ENCODE results near the gene MRFAP1.

DNA sequence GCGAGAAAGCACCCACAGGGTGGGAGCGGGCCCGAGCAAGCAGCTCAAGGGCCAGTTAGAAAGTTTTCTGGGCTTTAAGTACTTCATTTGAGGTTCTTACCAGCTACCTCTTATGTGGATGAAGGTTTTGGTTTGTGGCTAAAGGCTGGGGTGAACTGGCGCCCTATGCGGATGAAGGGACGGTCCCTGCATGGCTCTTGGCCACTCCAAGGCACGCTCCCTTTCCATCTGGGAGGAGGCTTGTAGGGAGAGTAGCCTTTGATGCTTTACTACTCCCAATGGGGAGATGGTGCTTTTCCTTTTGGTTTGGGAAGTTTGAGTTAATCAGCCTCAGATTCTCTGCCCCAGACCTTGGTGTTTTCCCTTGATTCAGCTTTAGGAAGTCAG lies 17.7 kb downstream of the MRFAP1 start:
- TF ChIP-seq, protein P1, sequence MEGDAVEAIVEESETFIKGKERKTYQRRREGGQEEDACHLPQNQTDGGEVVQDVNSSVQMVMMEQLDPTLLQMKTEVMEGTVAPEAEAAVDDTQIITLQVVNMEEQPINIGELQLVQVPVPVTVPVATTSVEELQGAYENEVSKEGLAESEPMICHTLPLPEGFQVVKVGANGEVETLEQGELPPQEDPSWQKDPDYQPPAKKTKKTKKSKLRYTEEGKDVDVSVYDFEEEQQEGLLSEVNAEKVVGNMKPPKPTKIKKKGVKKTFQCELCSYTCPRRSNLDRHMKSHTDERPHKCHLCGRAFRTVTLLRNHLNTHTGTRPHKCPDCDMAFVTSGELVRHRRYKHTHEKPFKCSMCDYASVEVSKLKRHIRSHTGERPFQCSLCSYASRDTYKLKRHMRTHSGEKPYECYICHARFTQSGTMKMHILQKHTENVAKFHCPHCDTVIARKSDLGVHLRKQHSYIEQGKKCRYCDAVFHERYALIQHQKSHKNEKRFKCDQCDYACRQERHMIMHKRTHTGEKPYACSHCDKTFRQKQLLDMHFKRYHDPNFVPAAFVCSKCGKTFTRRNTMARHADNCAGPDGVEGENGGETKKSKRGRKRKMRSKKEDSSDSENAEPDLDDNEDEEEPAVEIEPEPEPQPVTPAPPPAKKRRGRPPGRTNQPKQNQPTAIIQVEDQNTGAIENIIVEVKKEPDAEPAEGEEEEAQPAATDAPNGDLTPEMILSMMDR (IDR thresholded peaks at IDR 0.05; ENCODE audit: poor library complexity, severe bottlenecking) = no peak
- TF ChIP-seq, protein P2, sequence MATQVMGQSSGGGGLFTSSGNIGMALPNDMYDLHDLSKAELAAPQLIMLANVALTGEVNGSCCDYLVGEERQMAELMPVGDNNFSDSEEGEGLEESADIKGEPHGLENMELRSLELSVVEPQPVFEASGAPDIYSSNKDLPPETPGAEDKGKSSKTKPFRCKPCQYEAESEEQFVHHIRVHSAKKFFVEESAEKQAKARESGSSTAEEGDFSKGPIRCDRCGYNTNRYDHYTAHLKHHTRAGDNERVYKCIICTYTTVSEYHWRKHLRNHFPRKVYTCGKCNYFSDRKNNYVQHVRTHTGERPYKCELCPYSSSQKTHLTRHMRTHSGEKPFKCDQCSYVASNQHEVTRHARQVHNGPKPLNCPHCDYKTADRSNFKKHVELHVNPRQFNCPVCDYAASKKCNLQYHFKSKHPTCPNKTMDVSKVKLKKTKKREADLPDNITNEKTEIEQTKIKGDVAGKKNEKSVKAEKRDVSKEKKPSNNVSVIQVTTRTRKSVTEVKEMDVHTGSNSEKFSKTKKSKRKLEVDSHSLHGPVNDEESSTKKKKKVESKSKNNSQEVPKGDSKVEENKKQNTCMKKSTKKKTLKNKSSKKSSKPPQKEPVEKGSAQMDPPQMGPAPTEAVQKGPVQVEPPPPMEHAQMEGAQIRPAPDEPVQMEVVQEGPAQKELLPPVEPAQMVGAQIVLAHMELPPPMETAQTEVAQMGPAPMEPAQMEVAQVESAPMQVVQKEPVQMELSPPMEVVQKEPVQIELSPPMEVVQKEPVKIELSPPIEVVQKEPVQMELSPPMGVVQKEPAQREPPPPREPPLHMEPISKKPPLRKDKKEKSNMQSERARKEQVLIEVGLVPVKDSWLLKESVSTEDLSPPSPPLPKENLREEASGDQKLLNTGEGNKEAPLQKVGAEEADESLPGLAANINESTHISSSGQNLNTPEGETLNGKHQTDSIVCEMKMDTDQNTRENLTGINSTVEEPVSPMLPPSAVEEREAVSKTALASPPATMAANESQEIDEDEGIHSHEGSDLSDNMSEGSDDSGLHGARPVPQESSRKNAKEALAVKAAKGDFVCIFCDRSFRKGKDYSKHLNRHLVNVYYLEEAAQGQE (IDR thresholded peaks at IDR 0.05; ENCODE audit: borderline replicate concordance) = no peak

All from neural cell (in vitro differentiated cells).